ENCODE data around the gene CHIC1.
A peak's percentile ranks its signal among the peaks of the same experiment; 100 is the strongest.
"Not testable (repeated sequence)": the region's sequence is repeated elsewhere in the genome, so short reads cannot be mapped to it uniquely, and the experiment has no call there.

CHIC1 gene

GRCh38 chrX:73562984-73563737 is at the start of gene CHIC1:
Gene CHIC1 (plus strand): TSS chrX:73563197. CDS start chrX:73563285, 88 bp downstream.
- TF ChIP-seq ISL1 (CRISPR knock-in tag; IDR thresholded peaks at IDR 0.05) (no peak), ZFP3 (CRISPR knock-in tag; IDR thresholded peaks at IDR 0.05) (no peak), ZC3H10 (CRISPR knock-in tag; IDR thresholded peaks at IDR 0.05) (no peak), ZNF565 (CRISPR knock-in tag; conservative IDR thresholded peaks at IDR 0.05; ENCODE audit: low read depth) (no peak), ZNF8 (CRISPR knock-in tag; IDR thresholded peaks at IDR 0.05) (no peak), CSRNP3 (CRISPR knock-in tag; IDR thresholded peaks at IDR 0.05) (no peak), ARNTL (CRISPR knock-in tag; IDR thresholded peaks at IDR 0.05; ENCODE audit: borderline replicate concordance, low read depth) (no peak), OSR1 (CRISPR knock-in tag; IDR thresholded peaks at IDR 0.05) (no peak), ESRRG (CRISPR knock-in tag; IDR thresholded peaks at IDR 0.05) (no peak), PPARA (CRISPR knock-in tag; IDR thresholded peaks at IDR 0.05; ENCODE audit: borderline replicate concordance) (no peak), TSHZ2 (CRISPR knock-in tag; IDR thresholded peaks at IDR 0.05) (no peak), CSDC2 (CRISPR knock-in tag; IDR thresholded peaks at IDR 0.05) (no peak), ZFP30 (CRISPR knock-in tag; IDR thresholded peaks at IDR 0.05) (no peak), GLIS3 (CRISPR knock-in tag; IDR thresholded peaks at IDR 0.05) (no peak), SNAI2 (CRISPR knock-in tag; IDR thresholded peaks at IDR 0.05) (no peak), CREB5 (CRISPR knock-in tag; IDR thresholded peaks at IDR 0.05; ENCODE audit: low read depth) (no peak), TCF4 (CRISPR knock-in tag; IDR thresholded peaks at IDR 0.05; ENCODE audit: borderline replicate concordance) (no peak)
- TF ChIP-seq, protein P1, sequence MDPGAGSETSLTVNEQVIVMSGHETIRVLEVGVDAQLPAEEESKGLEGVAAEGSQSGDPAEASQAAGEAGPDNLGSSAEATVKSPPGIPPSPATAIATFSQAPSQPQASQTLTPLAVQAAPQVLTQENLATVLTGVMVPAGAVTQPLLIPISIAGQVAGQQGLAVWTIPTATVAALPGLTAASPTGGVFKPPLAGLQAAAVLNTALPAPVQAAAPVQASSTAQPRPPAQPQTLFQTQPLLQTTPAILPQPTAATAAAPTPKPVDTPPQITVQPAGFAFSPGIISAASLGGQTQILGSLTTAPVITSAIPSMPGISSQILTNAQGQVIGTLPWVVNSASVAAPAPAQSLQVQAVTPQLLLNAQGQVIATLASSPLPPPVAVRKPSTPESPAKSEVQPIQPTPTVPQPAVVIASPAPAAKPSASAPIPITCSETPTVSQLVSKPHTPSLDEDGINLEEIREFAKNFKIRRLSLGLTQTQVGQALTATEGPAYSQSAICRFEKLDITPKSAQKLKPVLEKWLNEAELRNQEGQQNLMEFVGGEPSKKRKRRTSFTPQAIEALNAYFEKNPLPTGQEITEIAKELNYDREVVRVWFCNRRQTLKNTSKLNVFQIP (CRISPR knock-in tag; IDR thresholded peaks at IDR 0.05; ENCODE audit: borderline replicate concordance, low read depth): no peak
- TF ChIP-seq, protein P2, sequence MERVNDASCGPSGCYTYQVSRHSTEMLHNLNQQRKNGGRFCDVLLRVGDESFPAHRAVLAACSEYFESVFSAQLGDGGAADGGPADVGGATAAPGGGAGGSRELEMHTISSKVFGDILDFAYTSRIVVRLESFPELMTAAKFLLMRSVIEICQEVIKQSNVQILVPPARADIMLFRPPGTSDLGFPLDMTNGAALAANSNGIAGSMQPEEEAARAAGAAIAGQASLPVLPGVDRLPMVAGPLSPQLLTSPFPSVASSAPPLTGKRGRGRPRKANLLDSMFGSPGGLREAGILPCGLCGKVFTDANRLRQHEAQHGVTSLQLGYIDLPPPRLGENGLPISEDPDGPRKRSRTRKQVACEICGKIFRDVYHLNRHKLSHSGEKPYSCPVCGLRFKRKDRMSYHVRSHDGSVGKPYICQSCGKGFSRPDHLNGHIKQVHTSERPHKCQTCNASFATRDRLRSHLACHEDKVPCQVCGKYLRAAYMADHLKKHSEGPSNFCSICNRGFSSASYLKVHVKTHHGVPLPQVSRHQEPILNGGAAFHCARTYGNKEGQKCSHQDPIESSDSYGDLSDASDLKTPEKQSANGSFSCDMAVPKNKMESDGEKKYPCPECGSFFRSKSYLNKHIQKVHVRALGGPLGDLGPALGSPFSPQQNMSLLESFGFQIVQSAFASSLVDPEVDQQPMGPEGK (CRISPR knock-in tag; IDR thresholded peaks at IDR 0.05; ENCODE audit: borderline replicate concordance): no peak
- peak; percentile 84 for ATAC-seq

GRCh38 chrX:73522823-73523222 is 40.2 kb upstream of the CHIC1 start:
- ATAC-seq: not testable (repeated sequence)

GRCh38 chrX:73524906-73525305 is 38.1 kb upstream of the CHIC1 start:
- no peak for ATAC-seq
- no peak for TF ChIP-seq BACH2 (CRISPR knock-in tag; IDR thresholded peaks at IDR 0.05; ENCODE audit: borderline replicate concordance)
- TF ChIP-seq ZC3H10 (CRISPR knock-in tag; IDR thresholded peaks at IDR 0.05): no peak
- no peak for TF ChIP-seq ZNF565 (CRISPR knock-in tag; conservative IDR thresholded peaks at IDR 0.05; ENCODE audit: low read depth)
- TF ChIP-seq CSDC2 (CRISPR knock-in tag; IDR thresholded peaks at IDR 0.05): no peak
- TF ChIP-seq OSR1 (CRISPR knock-in tag; IDR thresholded peaks at IDR 0.05): no peak
- no peak for TF ChIP-seq TSHZ2 (CRISPR knock-in tag; IDR thresholded peaks at IDR 0.05)
- no peak for TF ChIP-seq PPARA (CRISPR knock-in tag; IDR thresholded peaks at IDR 0.05; ENCODE audit: borderline replicate concordance)

Measured in SK-N-SH treated with all-trans-retinoic acid at 6 μM for 48 hours (cell line).